H9 (cell line): Measurements from ENCODE around the gene TPX2. TPM values are rescaled to one million over a fixed set of nuclear protein-coding genes. Genes with fewer than 3 reads are reported as not detected.

Experiments
- DNase-seq: peaks from one replicate; pipeline ENCODE4 v3.0.0-alpha.2; 2017
- H2AFZ ChIP-seq: one replicate; pipeline ENCODE4 v1.6.1; 2013; ENCODE audit warnings: mild to moderate bottlenecking, low read length, control low read depth, moderate library complexity
- H2AK5ac ChIP-seq: 2 replicates; pipeline ENCODE4 v1.6.1; 2013; ENCODE audit warnings: low read length, control low read depth, mixed read lengths; ENCODE audit not compliant: insufficient read length
- H2BK120ac ChIP-seq: one replicate; pipeline ENCODE4 v1.6.1; 2013; ENCODE audit warnings: low read depth, mild to moderate bottlenecking, low read length, control low read depth, inconsistent platforms; ENCODE audit not compliant: poor library complexity, severe bottlenecking
- H2BK12ac ChIP-seq: 2 replicates; pipeline ENCODE4 v1.6.1; 2013; ENCODE audit warnings: low read length, control low read depth, mixed read lengths, low read depth; ENCODE audit not compliant: insufficient read length
- H2BK15ac ChIP-seq: 2 replicates; pipeline ENCODE4 v1.6.1; 2013; ENCODE audit warnings: low read depth, low read length, control low read depth
- H2BK20ac ChIP-seq: one replicate; pipeline ENCODE4 v1.6.1; 2013; ENCODE audit warnings: low read depth, mild to moderate bottlenecking, low read length, control low read depth, inconsistent platforms; ENCODE audit not compliant: poor library complexity, severe bottlenecking
- H2BK5ac ChIP-seq: 2 replicates; pipeline ENCODE4 v1.6.1; 2013; ENCODE audit warnings: low read length, control low read depth, mixed read lengths; ENCODE audit not compliant: insufficient read length
- H3K14ac ChIP-seq: 2 replicates; pipeline ENCODE4 v1.6.1; 2013; ENCODE audit warnings: low read length, control low read depth; ENCODE audit not compliant: insufficient read depth
- H3K18ac ChIP-seq: 2 replicates; pipeline ENCODE4 v1.6.1; 2013; ENCODE audit warnings: low read depth, mild to moderate bottlenecking, mixed read lengths, low read length, control low read depth; ENCODE audit not compliant: insufficient read length
- H3K23ac ChIP-seq: 2 replicates; pipeline ENCODE4 v1.6.1; 2013; ENCODE audit warnings: low read length, control low read depth, mixed read lengths, low read depth; ENCODE audit not compliant: insufficient read length
- H3K23me2 ChIP-seq: 2 replicates; pipeline ENCODE4 v1.6.1; 2013; ENCODE audit warnings: low read depth, mild to moderate bottlenecking, mixed read lengths, low read length, control low read depth; ENCODE audit not compliant: insufficient read length, poor library complexity, severe bottlenecking
- H3K27ac ChIP-seq: 2 replicates; pipeline ENCODE4 v1.5.1; 2013; ENCODE audit warnings: low read length, control low read depth, mixed read lengths, low read depth; ENCODE audit not compliant: insufficient read length
- H3K27me3 ChIP-seq: 2 replicates; pipeline ENCODE4 v1.6.1; 2013; ENCODE audit warnings: low read length, control low read depth, inconsistent platforms; ENCODE audit not compliant: insufficient read depth
- H3K4ac ChIP-seq: 2 replicates; pipeline ENCODE4 v1.6.1; 2013; ENCODE audit warnings: low read depth, mild to moderate bottlenecking, control low read depth, inconsistent platforms, low read length, moderate library complexity
- H3K4me1 ChIP-seq: 2 replicates; pipeline ENCODE4 v1.6.1; 2013; ENCODE audit warnings: low read length, control low read depth, inconsistent platforms; ENCODE audit not compliant: insufficient read depth
- H3K4me2 ChIP-seq: 2 replicates; pipeline ENCODE4 v1.6.1; 2013; ENCODE audit warnings: low read length, control low read depth, mixed read lengths; ENCODE audit not compliant: insufficient read length, insufficient read depth
- H3K56ac ChIP-seq: 2 replicates; pipeline ENCODE4 v1.6.1; 2013; ENCODE audit warnings: low read depth, mild to moderate bottlenecking, mixed read lengths, low read length, control low read depth; ENCODE audit not compliant: insufficient read length
- H3K79me1 ChIP-seq: 2 replicates; pipeline ENCODE4 v1.6.1; 2013; ENCODE audit warnings: low read depth, mild to moderate bottlenecking, moderate library complexity, low read length, control low read depth, inconsistent platforms; ENCODE audit not compliant: insufficient read depth, poor library complexity, severe bottlenecking
- H3K79me2 ChIP-seq: 2 replicates; pipeline ENCODE4 v1.6.1; 2013; ENCODE audit warnings: low read length, control low read depth, inconsistent platforms; ENCODE audit not compliant: insufficient read depth
- H3K9ac ChIP-seq: 2 replicates; pipeline ENCODE4 v1.6.1; 2013; ENCODE audit warnings: low read length, control low read depth, mixed read lengths; ENCODE audit not compliant: insufficient read length; ENCODE audit errors: extremely low read depth
- H3K9me3 ChIP-seq: one replicate; pipeline ENCODE4 v1.6.1; 2013; ENCODE audit warnings: low read depth, low read length, inconsistent platforms; ENCODE audit not compliant: control insufficient read depth
- H3T11ph ChIP-seq: one replicate; pipeline ENCODE4 v1.6.1; 2013; ENCODE audit warnings: mild to moderate bottlenecking, low read length, control low read depth, inconsistent platforms
- H4K20me1 ChIP-seq: one replicate; pipeline ENCODE4 v1.6.1; 2013; ENCODE audit not compliant: control insufficient read depth, insufficient read length, insufficient read depth
- H4K5ac ChIP-seq: 2 replicates; pipeline ENCODE4 v1.6.1; 2013; ENCODE audit warnings: low read depth, mild to moderate bottlenecking, mixed read lengths, low read length, control low read depth; ENCODE audit not compliant: insufficient read length
- H4K8ac ChIP-seq: replicated peaks from 2 replicates; pipeline ENCODE4 v1.6.1; 2013; ENCODE audit warnings: low read length, control low read depth, mixed read lengths, low read depth; ENCODE audit not compliant: insufficient read length
- H4K91ac ChIP-seq: 2 replicates; pipeline ENCODE4 v1.6.1; 2013; ENCODE audit warnings: low read depth, mild to moderate bottlenecking, moderate library complexity, mixed read lengths, low read length, control low read depth; ENCODE audit not compliant: insufficient read length
- H3K27ac Mint-ChIP-seq, 3 experiments: 2 replicates in 2 of 3; 3 replicates in 1 of 3; pipeline ENCODE4 v1.8.0; 2020 to 2021; ENCODE audit warnings: mixed read lengths in 3 of 3, mild to moderate bottlenecking in 1 of 3, moderate library complexity in 1 of 3
- H3K27me3 Mint-ChIP-seq: 2 replicates; pipeline ENCODE4 v1.8.0; 2021; ENCODE audit warnings: low read depth, mild to moderate bottlenecking, moderate library complexity, mixed read lengths
- H3K36me3 Mint-ChIP-seq, 3 experiments: 2 replicates in 2 of 3; 3 replicates in 1 of 3; pipeline ENCODE4 v1.8.0; 2020 to 2021; ENCODE audit warnings: low read depth in 3 of 3, mixed read lengths in 3 of 3; ENCODE audit not compliant: insufficient read depth in 1 of 3
- H3K4me1 Mint-ChIP-seq, 2 experiments: 2 replicates each; pipeline ENCODE4 v1.8.0; 2020; ENCODE audit warnings: mixed read lengths in 2 of 2
- H3K4me3 Mint-ChIP-seq, 2 experiments: 2 replicates in 1 of 2; 3 replicates in 1 of 2; pipeline ENCODE4 v1.8.0; 2020 to 2021; ENCODE audit warnings: mild to moderate bottlenecking in 2 of 2, mixed read lengths in 2 of 2, moderate library complexity in 1 of 2
- H3K9me3 Mint-ChIP-seq, 2 experiments: 2 replicates in 1 of 2; 3 replicates in 1 of 2; pipeline ENCODE4 v1.8.0; 2020; ENCODE audit warnings: mild to moderate bottlenecking in 2 of 2, mixed read lengths in 2 of 2, moderate library complexity in 1 of 2
- CTCF ChIP-seq: fragments of 200-600 bp; sonication (generic); conservative IDR thresholded peaks from 3 replicates; pipeline ENCODE4 v1.8.0; 2021; ENCODE audit warnings: antibody characterized with exemption, mild to moderate bottlenecking
- WGBS: extraction: QIAGEN DNeasy Blood & Tissue Kit; methylation state at CpG from one replicate; pipeline ENCODE4 v1.1.7; 2013; ENCODE audit warnings: missing lambda C conversion rate, low lambda C conversion rate, mixed read lengths; ENCODE audit not compliant: insufficient read length; ENCODE audit errors: extremely low coverage; 5-methylcytosine and 5-hydroxymethylcytosine counted together
- total RNA-seq: library from RNA; stranded (reverse); gene quantifications from 2 replicates; pipeline ENCODE4 v1.2.1, GENCODE V29; 2021

The TPX2 gene
- total RNA-seq, 1 experiment from 2014 or later, result 161 TPM

- peak overlapping the region; percentile 34 for H3K4me2 ChIP-seq
- no peak overlapping the region for H3K9ac ChIP-seq
- no peaks in the 10 kb centered on the region for H3K23me2 ChIP-seq
- no peak overlapping the region for H4K8ac ChIP-seq
- peak overlapping the region; percentile 47 for H2BK12ac ChIP-seq
- H3K4ac ChIP-seq, result no peak overlapping the region; the same call in 1 of the 2 replicates
- H2BK20ac ChIP-seq, result no peak overlapping the region
- Mint-ChIP-seq H3K36me3 (peaks cover 4 to 59% (median 47%) of the 10 kb centered on the region in 3 experiments; a peak in 6 of 7 replicates), H3K4me3 (peak overlapping the region; percentile 38 to 64; a peak in 3 of 5 replicates), H3K9me3 (no peaks in the 10 kb centered on the region), H3K27ac (peak overlapping the region; percentile 90 to 95 (median 91)), H3K4me1 (peaks cover 72 to 81% of the 10 kb centered on the region in 2 experiments), H3K27me3 (no peaks in the 10 kb centered on the region)
- H3K14ac ChIP-seq, result peak overlapping the region; percentile 81; the same call in 1 of the 2 replicates
- H3K56ac ChIP-seq, result no peak overlapping the region
- H2BK120ac ChIP-seq, result peak overlapping the region; percentile 71
- peaks cover under 1% of the 10 kb centered on the region; the same call in 1 of the 2 replicates for H3K79me2 ChIP-seq
- H2AK5ac ChIP-seq, result no peak overlapping the region
- peak overlapping the region; percentile 58 for H4K91ac ChIP-seq
- H3K18ac ChIP-seq, result peak overlapping the region; percentile 89
- TF ChIP-seq CTCF, result no peak
- H4K5ac ChIP-seq, result peak overlapping the region; percentile 26
- H3K4me1 ChIP-seq, result peaks cover 15% of the 10 kb centered on the region
- DNase-seq, result peak; percentile 56
- no peak overlapping the region for H2BK15ac ChIP-seq
- H4K20me1 ChIP-seq, result no peaks in the 10 kb centered on the region
- H3K27me3 ChIP-seq, result no peaks in the 10 kb centered on the region
- peak overlapping the region; percentile 3 for H2BK5ac ChIP-seq
- no CpG with 5 or more reads among the region's 9 CpGs for WGBS
- no peaks in the 10 kb centered on the region for H3K79me1 ChIP-seq
- H3K9me3 ChIP-seq, result no peaks in the 10 kb centered on the region
- no peak overlapping the region for H3K23ac ChIP-seq
- H3T11ph ChIP-seq, result no peak overlapping the region
- H3K27ac ChIP-seq, result peak overlapping the region; percentile 81
- no peak overlapping the region for H2AFZ ChIP-seq
Observed at GRCh38 chr20:31713312-31714273, 25.5 kb upstream of the TPX2 start.
